Measurements from ENCODE around the gene AMBP.

GRCh38 chr9:114057161-114057885 lies 20.8 kb downstream of the AMBP start:
- TF ChIP-seq CTCF (IDR thresholded peaks at IDR 0.05) (no peak), EZH2phosphoT487 (IDR thresholded peaks at IDR 0.05) (no peak)

Measured in neural progenitor cell (in vitro differentiated cells).